SK-N-SH (cell line): Measurements from ENCODE around the gene TKT. TPM values are rescaled to one million over a fixed set of nuclear protein-coding genes. Genes with fewer than 3 reads are reported as not detected.

Experiments used
- CTCF ChIA-PET: fragments of 300-600, 350-600 bp; formaldehyde crosslinking; extraction: SDS; loops from one replicate; lab custom pipeline; 2021; lab: Yijun Ruan, JAX
- POLR2A ChIA-PET: fragments of 350-600 bp; sonication (Branson Sonifier 250); formaldehyde crosslinking; extraction: SDS; loops from one replicate; lab custom pipeline; 2020; ENCODE audit warnings: antibody characterized with exemption, inconsistent platforms; lab: Yijun Ruan, JAX
- DNase-seq: peaks from one replicate; pipeline ENCODE4 v3.0.0; 2012
- H2AFZ ChIP-seq: fragments of 200-600 bp; sonication (generic); 2 replicates; pipeline ENCODE4 v1.8.1; 2016; ENCODE audit warnings: antibody characterized with exemption, mild to moderate bottlenecking, low read depth
- H3F3A ChIP-seq: fragments of 200-600 bp; sonication (generic); replicated peaks from 2 replicates; pipeline ENCODE3; 2016; ENCODE audit warnings: antibody characterized with exemption, mild to moderate bottlenecking; ENCODE audit not compliant: insufficient read depth
- H3K27ac ChIP-seq, 2 experiments: fragments of 200-500 bp in 1 of 2; fragments of 200-600 bp in 1 of 2; sonication (Bioruptor generic) in 1 of 2; sonication (generic), shearing (Covaris generic) in 1 of 2; 2 replicates each; pipeline versions ENCODE4 v1.5.1 to v1.6.1; 2014 to 2016; ENCODE audit warnings: low read depth in 2 of 2, inconsistent platforms in 1 of 2, low read length in 1 of 2, mild to moderate bottlenecking in 1 of 2, mixed read lengths in 1 of 2
- H3K27me3 ChIP-seq: fragments of 200-600 bp; sonication (generic), shearing (Covaris generic); 2 replicates; pipeline ENCODE4 v1.6.1; 2016; ENCODE audit warnings: mixed run types; ENCODE audit not compliant: insufficient read depth
- H3K36me3 ChIP-seq, 2 experiments: fragments of 200-500 bp in 1 of 2; fragments of 200-600 bp in 1 of 2; sonication (Bioruptor generic) in 1 of 2; sonication (generic) in 1 of 2; replicated peaks in 1 of 2; 2 replicates each; pipeline versions ENCODE3 to v1.5.1; 2014 to 2016; ENCODE audit warnings: low read length in 1 of 2, mild to moderate bottlenecking in 1 of 2; ENCODE audit not compliant: insufficient read depth in 2 of 2, control insufficient read depth in 1 of 2
- H3K4me1 ChIP-seq, 2 experiments: fragments of 200-500 bp in 1 of 2; fragments of 200-600 bp in 1 of 2; sonication (Bioruptor generic) in 1 of 2; sonication (generic), shearing (Covaris generic) in 1 of 2; 2 replicates each; pipeline versions ENCODE4 v1.5.1 to v1.6.1; 2014 to 2016; ENCODE audit warnings: low read depth in 1 of 2, low read length in 1 of 2, mixed run types in 1 of 2; ENCODE audit not compliant: insufficient read depth in 2 of 2, control insufficient read depth in 1 of 2
- H3K4me2 ChIP-seq: fragments of 200-600 bp; sonication (generic), shearing (Covaris generic); 2 replicates; pipeline ENCODE4 v1.6.1; 2017; ENCODE audit warnings: mixed run types
- H3K4me3 ChIP-seq, 2 experiments: fragments of 200-500 bp in 1 of 2; fragments of 200-600 bp in 1 of 2; sonication (Bioruptor generic) in 1 of 2; sonication (generic), shearing (Covaris generic) in 1 of 2; 2 replicates each; pipeline versions ENCODE4 v1.5.1 to v1.8.1; 2014 to 2016; ENCODE audit warnings: low read depth in 2 of 2, inconsistent platforms in 1 of 2, low read length in 1 of 2, mild to moderate bottlenecking in 1 of 2, mixed read lengths in 1 of 2, moderate library complexity in 1 of 2
- H3K79me2 ChIP-seq: fragments of 200-600 bp; sonication (generic); 2 replicates; pipeline ENCODE4 v1.8.1; 2017; ENCODE audit warnings: mild to moderate bottlenecking; ENCODE audit not compliant: insufficient read depth
- H3K9ac ChIP-seq: fragments of 200-600 bp; sonication (generic); 2 replicates; pipeline ENCODE4 v1.6.1; 2017; ENCODE audit warnings: mixed run types
- H3K9me2 ChIP-seq: fragments of 200-600 bp; sonication (generic); 2 replicates; pipeline ENCODE4 v1.6.1; 2017; ENCODE audit warnings: mixed run types
- H3K9me3 ChIP-seq: fragments of 200-600 bp; sonication (generic); 2 replicates; pipeline ENCODE4 v1.6.1; 2017; ENCODE audit warnings: mixed run types, mild to moderate bottlenecking, moderate library complexity
- H4K20me1 ChIP-seq: fragments of 200-600 bp; sonication (generic); 2 replicates; pipeline ENCODE4 v1.6.1; 2017; ENCODE audit warnings: mild to moderate bottlenecking, mixed run types; ENCODE audit not compliant: insufficient read depth
- CHD2 ChIP-seq: fragments of 150-350 bp; IDR thresholded peaks from 2 replicates; pipeline ENCODE4 v1.6.1; 2018; ENCODE audit warnings: low read length; ENCODE audit not compliant: partially characterized antibody
- ELF1 ChIP-seq: IDR thresholded peaks from 2 replicates; pipeline ENCODE4 v1.4.0; 2012
- EZH2phosphoT487 ChIP-seq: fragments of 200-600 bp; sonication (generic); IDR thresholded peaks from 2 replicates; pipeline ENCODE4 v1.6.1; 2017; ENCODE audit warnings: low read depth, mixed run types, mild to moderate bottlenecking, antibody characterized with exemption, moderate library complexity, borderline replicate concordance
- FOSL2 ChIP-seq: IDR thresholded peaks from 2 replicates; pipeline ENCODE4 v1.4.0; 2012; ENCODE audit warnings: low read depth, mild to moderate bottlenecking, moderate library complexity, borderline replicate concordance
- JUND ChIP-seq: IDR thresholded peaks from 2 replicates; pipeline ENCODE4 v1.4.0; 2012
- MEF2A ChIP-seq: IDR thresholded peaks from 2 replicates; pipeline ENCODE4 v1.4.0; 2012; ENCODE audit warnings: low read depth, borderline replicate concordance
- NRF1 ChIP-seq: IDR thresholded peaks from 2 replicates; pipeline ENCODE4 v1.6.1; 2012; ENCODE audit warnings: low read depth, mild to moderate bottlenecking, low read length
- RCOR1 ChIP-seq: fragments of 150-350 bp; IDR thresholded peaks from 2 replicates; pipeline ENCODE4 v1.6.1; 2017; ENCODE audit warnings: antibody characterized with exemption, low read length
- RFX5 ChIP-seq: IDR thresholded peaks from 2 replicates; pipeline ENCODE4 v1.6.1; 2012; ENCODE audit warnings: mild to moderate bottlenecking, improper control_type of control experiment, low read length
- RXRA ChIP-seq: IDR thresholded peaks from 2 replicates; pipeline ENCODE4 v1.4.0; 2012; ENCODE audit warnings: low read depth, mild to moderate bottlenecking, borderline replicate concordance
- USF2 ChIP-seq: fragments of 150-350 bp; IDR thresholded peaks from 2 replicates; pipeline ENCODE4 v1.6.1; 2017; ENCODE audit warnings: antibody characterized with exemption, low read length, low read depth, borderline replicate concordance
- WGBS: methylation state at CpG from one replicate; pipeline ENCODE4 v1.1.6; 2017; ENCODE audit warnings: low lambda C conversion rate; 5-methylcytosine and 5-hydroxymethylcytosine counted together
- polyA plus RNA-seq, 3 experiments: library from polyadenylated mRNA; depleted of rRNA; stranded (reverse); fragments of >200 nt; gene quantifications; 2 replicates each; pipeline ENCODE4 v1.2.3, GENCODE V29; 2012
- TF ChIP-seq, protein P1 (sequence below): IDR thresholded peaks from 2 replicates; pipeline ENCODE4 v1.6.1; 2012; ENCODE audit warnings: mild to moderate bottlenecking, low read depth, low read length, moderate library complexity

TKT gene
- polyA plus RNA-seq, 1 of the 3 experiments (the other 2 are of a cell fraction) = 144 TPM

DNA sequence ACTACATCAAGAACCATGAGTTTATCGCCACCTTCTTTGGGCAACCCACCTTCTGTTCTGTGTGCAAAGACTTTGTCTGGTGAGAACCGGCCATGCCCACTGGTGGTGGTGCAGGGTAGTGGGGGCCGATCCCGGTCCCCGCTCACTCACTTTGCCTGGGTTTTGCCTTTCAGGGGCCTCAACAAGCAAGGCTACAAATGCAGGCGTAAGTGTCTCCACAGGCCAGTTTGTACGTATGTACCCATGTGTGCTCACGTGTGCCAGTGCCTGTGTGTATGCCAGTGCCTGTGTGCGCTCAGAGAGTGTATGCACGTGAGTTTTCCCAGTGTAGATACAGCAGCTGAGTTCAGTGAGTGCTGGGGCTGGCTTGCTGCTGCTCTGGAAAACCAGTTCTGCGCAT lies 74.3 kb downstream of the TKT start:
- no peaks in the 10 kb centered on the region for H3K9me2 ChIP-seq
- 90% methylated on average over 3 of the region's 11 CpGs for WGBS
- H3K27ac ChIP-seq = no peak overlapping the region
- H3K4me3 ChIP-seq = no peak overlapping the region
- ChIA-PET CTCF (interaction anchor here (1.4 kb wide), 1 partner anchor 47 kb away, joined by 3 read pairs; no protein-coding TSS in a partner anchor), POLR2A (no interaction called here)
- H3K27me3 ChIP-seq = no peaks in the 10 kb centered on the region
- no peak overlapping the region for H3K9ac ChIP-seq
- no peak overlapping the region for H3K4me2 ChIP-seq
- TF ChIP-seq JUND = no peak
- no peak for TF ChIP-seq RXRA
- H3F3A ChIP-seq = no peaks in the 10 kb centered on the region
- H3K36me3 ChIP-seq = peaks cover 0 to 2% of the 10 kb centered on the region in 2 experiments
- H2AFZ ChIP-seq = no peak overlapping the region
- no peak for DNase-seq
- H4K20me1 ChIP-seq = no peaks in the 10 kb centered on the region
- H3K4me1 ChIP-seq = no peaks in the 10 kb centered on the region
- H3K9me3 ChIP-seq = no peaks in the 10 kb centered on the region
- H3K79me2 ChIP-seq = no peaks in the 10 kb centered on the region

DNA sequence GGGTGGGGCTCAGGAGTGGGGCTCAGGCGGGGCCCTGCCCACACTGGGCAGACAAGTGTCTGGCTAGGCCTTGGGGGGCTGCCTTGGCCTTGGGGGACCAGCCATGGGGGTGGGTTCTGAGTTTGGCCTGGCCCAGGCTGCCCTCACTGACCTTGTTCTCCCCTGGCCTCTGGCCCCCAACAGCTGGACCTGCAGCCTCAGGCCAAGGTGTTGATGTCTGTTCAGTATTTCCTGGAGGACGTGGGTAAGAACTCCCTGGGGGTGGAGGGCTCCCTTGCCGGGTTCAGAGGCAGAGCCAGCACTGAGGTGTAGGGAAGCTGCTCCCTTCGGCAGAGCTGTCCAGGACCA lies 74.8 kb downstream of the TKT start:
- H3K4me1 ChIP-seq = no peaks in the 10 kb centered on the region
- DNase-seq = no peak
- no peaks in the 10 kb centered on the region for H3K79me2 ChIP-seq
- ChIA-PET POLR2A (no interaction called here), CTCF (interaction anchor here (1.4 kb wide), 1 partner anchor 46 kb away, joined by 3 read pairs; no protein-coding TSS in a partner anchor)
- no peak for TF ChIP-seq FOSL2
- TF ChIP-seq NRF1 = no peak
- no peak for TF ChIP-seq RFX5
- no peak for TF ChIP-seq MEF2A
- no peak for TF ChIP-seq CHD2
- TF ChIP-seq USF2 = no peak
- no peak for TF ChIP-seq EZH2phosphoT487
- no peak for TF ChIP-seq ELF1
- TF ChIP-seq, protein P1, sequence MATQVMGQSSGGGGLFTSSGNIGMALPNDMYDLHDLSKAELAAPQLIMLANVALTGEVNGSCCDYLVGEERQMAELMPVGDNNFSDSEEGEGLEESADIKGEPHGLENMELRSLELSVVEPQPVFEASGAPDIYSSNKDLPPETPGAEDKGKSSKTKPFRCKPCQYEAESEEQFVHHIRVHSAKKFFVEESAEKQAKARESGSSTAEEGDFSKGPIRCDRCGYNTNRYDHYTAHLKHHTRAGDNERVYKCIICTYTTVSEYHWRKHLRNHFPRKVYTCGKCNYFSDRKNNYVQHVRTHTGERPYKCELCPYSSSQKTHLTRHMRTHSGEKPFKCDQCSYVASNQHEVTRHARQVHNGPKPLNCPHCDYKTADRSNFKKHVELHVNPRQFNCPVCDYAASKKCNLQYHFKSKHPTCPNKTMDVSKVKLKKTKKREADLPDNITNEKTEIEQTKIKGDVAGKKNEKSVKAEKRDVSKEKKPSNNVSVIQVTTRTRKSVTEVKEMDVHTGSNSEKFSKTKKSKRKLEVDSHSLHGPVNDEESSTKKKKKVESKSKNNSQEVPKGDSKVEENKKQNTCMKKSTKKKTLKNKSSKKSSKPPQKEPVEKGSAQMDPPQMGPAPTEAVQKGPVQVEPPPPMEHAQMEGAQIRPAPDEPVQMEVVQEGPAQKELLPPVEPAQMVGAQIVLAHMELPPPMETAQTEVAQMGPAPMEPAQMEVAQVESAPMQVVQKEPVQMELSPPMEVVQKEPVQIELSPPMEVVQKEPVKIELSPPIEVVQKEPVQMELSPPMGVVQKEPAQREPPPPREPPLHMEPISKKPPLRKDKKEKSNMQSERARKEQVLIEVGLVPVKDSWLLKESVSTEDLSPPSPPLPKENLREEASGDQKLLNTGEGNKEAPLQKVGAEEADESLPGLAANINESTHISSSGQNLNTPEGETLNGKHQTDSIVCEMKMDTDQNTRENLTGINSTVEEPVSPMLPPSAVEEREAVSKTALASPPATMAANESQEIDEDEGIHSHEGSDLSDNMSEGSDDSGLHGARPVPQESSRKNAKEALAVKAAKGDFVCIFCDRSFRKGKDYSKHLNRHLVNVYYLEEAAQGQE = no peak
- no peak for TF ChIP-seq JUND
- no peak for TF ChIP-seq RXRA
- TF ChIP-seq RCOR1 = no peak
- H3K27me3 ChIP-seq = no peaks in the 10 kb centered on the region
- H3K4me2 ChIP-seq = no peak overlapping the region
- H3K9me3 ChIP-seq = no peaks in the 10 kb centered on the region
- no peak overlapping the region for H3K27ac ChIP-seq
- 88% methylated on average over 3 of the region's 4 CpGs for WGBS
- no peaks in the 10 kb centered on the region for H3F3A ChIP-seq
- H3K4me3 ChIP-seq = no peak overlapping the region
- H3K9ac ChIP-seq = no peak overlapping the region
- peaks cover 0 to 2% of the 10 kb centered on the region in 2 experiments for H3K36me3 ChIP-seq
- H4K20me1 ChIP-seq = no peaks in the 10 kb centered on the region
- H2AFZ ChIP-seq = no peak overlapping the region
- H3K9me2 ChIP-seq = no peaks in the 10 kb centered on the region
